HepG2 (cell line): ENCODE measurements around the gene AUNIP. TPM values are rescaled to one million over a fixed set of nuclear protein-coding genes. Genes with fewer than 3 reads are reported as not detected.

ENCODE experiments used
- GLI4 ChIP-seq: sonication (generic); formaldehyde crosslinking; IDR thresholded peaks from 2 replicates; pipeline ENCODE4 v1.5.1; 2020; ENCODE audit warnings: missing genetic modification reagents, mild to moderate bottlenecking, moderate library complexity, borderline replicate concordance
- TFAP4 ChIP-seq: sonication (generic); IDR thresholded peaks from 2 replicates; pipeline ENCODE4 v1.6.1; 2016; ENCODE audit warnings: low read depth, borderline replicate concordance
- THAP9 ChIP-seq: sonication (generic); formaldehyde crosslinking; IDR thresholded peaks from 2 replicates; pipeline ENCODE4; 2020; ENCODE audit warnings: missing genetic modification reagents, mild to moderate bottlenecking, borderline replicate concordance
- TRAFD1 ChIP-seq: sonication (generic); formaldehyde crosslinking; IDR thresholded peaks from 2 replicates; pipeline ENCODE4 v1.5.1; 2020; ENCODE audit warnings: missing genetic modification reagents, mild to moderate bottlenecking, borderline replicate concordance
- U2AF1 ChIP-seq: fragments of 200-400 bp; formaldehyde crosslinking; optimal IDR thresholded peaks from 2 replicates; pipeline ENCODE3; 2017; ENCODE audit warnings: mild to moderate bottlenecking, low read depth, low read length
- ZNF235 ChIP-seq: sonication (generic); formaldehyde crosslinking; IDR thresholded peaks from 2 replicates; pipeline ENCODE4 v1.8.1; 2023; ENCODE audit warnings: mild to moderate bottlenecking, missing genetic modification reagents, borderline replicate concordance
- ZNF710 ChIP-seq: sonication (generic); formaldehyde crosslinking; IDR thresholded peaks from 2 replicates; pipeline ENCODE4 v1.5.0; 2020; ENCODE audit warnings: mild to moderate bottlenecking, missing genetic modification reagents, borderline replicate concordance
- polyA plus RNA-seq, 8 experiments: library from polyadenylated mRNA; depleted of rRNA in 3 of 8; stranded (reverse) in 7 of 8; unstranded in 1 of 8; fragments of >200 nt; fragmentation: Illumina TruSeq in 4 of 8; extraction: Trizol in 4 of 8; gene quantifications; 2 replicates each; pipeline versions ENCODE4 v1.2.1 to v1.2.3, GENCODE V29; 2011 to 2016; ENCODE audit warnings: low read depth in 4 of 8, missing spikeins in 1 of 8, mixed read lengths in 1 of 8; ENCODE audit not compliant: insufficient read depth in 1 of 8
- total RNA-seq, 5 experiments: library from RNA; depleted of rRNA; stranded (reverse); fragments of >200 nt; fragmentation: Illumina TruSeq; extraction: Trizol; gene quantifications; 2 replicates each; pipeline ENCODE4 v1.2.3, GENCODE V29; 2016; ENCODE audit warnings: low read depth in 1 of 5

Gene AUNIP
- total and polyA plus RNA-seq, 2 of the 13 experiments (the other 11 are each of a cell fraction or from before 2014, with no cell fraction given): 3.8 to 12.3 TPM

- TF ChIP-seq THAP9 (0 out of 2 replicates have a peak, but pooled peaks have one; percentile 9), TFAP4 (no peak), U2AF1 (peak; percentile 55), ZNF710 (0 out of 2 replicates have a peak, but pooled peaks have one; percentile 23), TRAFD1 (CRISPR knock-in tag) (0 out of 2 replicates have a peak, but pooled peaks have one; percentile 64), ZNF235 (0 out of 2 replicates have a peak, but pooled peaks have one; percentile 23), GLI4 (0 out of 2 replicates have a peak, but pooled peaks have one; percentile 31)
Observed at GRCh38 chr1:25874635-25875153, 15.4 kb upstream of the AUNIP start (continued).
